Stimulated activated CD4-positive, alpha-beta T cell treated with anti-CD3 and anti-CD28 coated beads, Interleukin-2, amount 100 ng/mL, for 24 hours (primary cell): ENCODE results near the gene NPY4R.
"Not testable (repeated sequence)": the region's sequence is repeated elsewhere in the genome, so short reads cannot be mapped to it uniquely, and the experiment has no call there.

Experiments
- DNase-seq, 2 donors: peaks; one replicate each; pipeline ENCODE4 v3.0.0-alpha.2; 2020

The NPY4R gene

GRCh38 chr10:46451365-46451764, 14.4 kb downstream of the NPY4R start:
- not testable (repeated sequence) for DNase-seq

GRCh38 chr10:46450829-46451228, 14.9 kb downstream of the NPY4R start:
- not testable (repeated sequence) for DNase-seq

- not testable (repeated sequence) for DNase-seq
Measured at GRCh38 chr10:46447439-46447838, 18.3 kb downstream of the NPY4R start.

- not testable (repeated sequence) for DNase-seq
Measured at GRCh38 chr10:46445389-46446122, 20.2 kb downstream of the NPY4R start.

- DNase-seq: not testable (repeated sequence)
Measured at GRCh38 chr10:46443422-46443821, 22.3 kb downstream of the NPY4R start.

- DNase-seq: not testable (repeated sequence)
Measured at GRCh38 chr10:46442706-46443275, 23.0 kb downstream of the NPY4R start.

GRCh38 chr10:46441837-46442278, 23.9 kb downstream of the NPY4R start:
- not testable (repeated sequence) for DNase-seq

GRCh38 chr10:46440942-46441341, 24.8 kb downstream of the NPY4R start:
- not testable (repeated sequence) for DNase-seq

- DNase-seq: not testable (repeated sequence)
Measured at GRCh38 chr10:46423550-46423949, 42.2 kb downstream of the NPY4R start.

- DNase-seq: not testable (repeated sequence)
Measured at GRCh38 chr10:46419570-46420379, 46.0 kb downstream of the NPY4R start.

GRCh38 chr10:46418283-46418682, 47.5 kb downstream of the NPY4R start:
- not testable (repeated sequence) for DNase-seq

GRCh38 chr10:46415291-46415690, 50.5 kb downstream of the NPY4R start:
- not testable (repeated sequence) for DNase-seq

- not testable (repeated sequence) for DNase-seq
Measured at GRCh38 chr10:46412665-46413064, 53.1 kb downstream of the NPY4R start.

- DNase-seq: not testable (repeated sequence)
Measured at GRCh38 chr10:46411123-46411522, 54.6 kb downstream of the NPY4R start.
